OCI-LY3 (cell line): ENCODE measurements around the gene PIEZO2.

ENCODE experiments used
- CTCF ChIP-seq: fragments of 200-600, 300-600 bp; sonication (generic); IDR thresholded peaks from 2 replicates; pipeline ENCODE4 v1.5.1; 2014; ENCODE audit warnings: antibody characterized with exemption, low read length, low read depth
- EZH2phosphoT487 ChIP-seq: fragments of 200-600 bp; shearing (Covaris generic); IDR thresholded peaks from 2 replicates; pipeline ENCODE4 v1.6.1; 2018; ENCODE audit warnings: antibody characterized with exemption, mixed run types, low read depth

GRCh38 chr18:11054497-11054896 lies 94.9 kb downstream of the PIEZO2 start:
- TF ChIP-seq CTCF (no peak), EZH2phosphoT487 (no peak)
